Limb (tissue), 2 donors: ENCODE data around the gene KRT35.
A peak's percentile ranks its signal among the peaks of the same experiment; 100 is the strongest.

Source experiments
- DNase-seq, 2 donors: peaks; one replicate each; pipeline ENCODE4 v3.0.0-alpha.2; 2016; ENCODE audit errors: extremely low spot score in 2 of 2

Gene KRT35

DNA sequence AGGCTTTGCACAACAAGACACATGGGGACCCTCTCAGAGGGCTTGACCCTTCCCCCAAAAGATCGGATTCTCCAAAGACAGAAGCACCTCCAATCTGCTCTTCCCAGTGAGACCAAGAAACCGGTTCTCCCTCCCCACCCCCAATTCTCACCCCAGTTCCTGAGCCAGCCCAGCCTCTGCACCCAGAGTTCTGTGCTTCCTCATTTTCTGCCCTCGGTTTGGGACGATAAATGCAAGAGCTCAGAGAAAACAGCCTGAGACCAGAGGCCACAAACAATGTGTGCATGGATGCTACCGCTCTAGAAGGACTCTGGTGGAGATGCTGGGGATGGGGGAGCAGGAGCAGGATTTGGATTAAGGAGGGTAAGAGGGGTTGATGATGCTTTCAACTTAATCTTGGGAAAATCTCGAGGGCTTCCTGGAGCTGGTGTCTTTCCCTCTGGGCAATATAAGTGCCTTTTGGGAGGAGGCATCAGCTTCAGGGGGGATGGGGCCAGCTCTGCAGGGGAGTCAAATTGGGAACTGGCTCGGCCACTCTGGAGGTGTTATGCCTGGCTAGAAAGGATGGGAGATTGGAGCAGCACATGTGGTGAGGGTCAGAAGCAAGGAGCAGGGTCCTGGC is 31.7 kb upstream of the KRT35 start:
- no peak for DNase-seq

DNA sequence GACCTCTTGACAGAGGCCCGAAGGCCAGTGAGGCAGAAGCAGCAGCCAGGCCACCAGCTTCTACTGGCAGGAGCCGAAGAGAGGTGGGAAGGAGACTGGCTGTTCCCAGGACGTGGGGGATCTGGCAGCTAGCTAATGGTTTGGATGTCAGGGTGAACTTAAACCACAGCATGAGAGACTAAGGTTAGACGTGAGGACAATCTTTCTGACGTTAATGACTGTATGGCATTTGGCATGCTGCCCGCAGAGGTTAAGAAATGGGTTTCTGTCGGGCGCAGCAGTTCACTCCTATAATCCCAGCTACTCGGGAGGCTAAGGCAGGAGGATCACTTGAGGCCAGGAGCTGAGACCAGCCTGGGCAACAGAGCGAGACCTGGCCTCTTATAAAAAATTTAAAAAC is 30.8 kb upstream of the KRT35 start:
- no peak for DNase-seq

DNA sequence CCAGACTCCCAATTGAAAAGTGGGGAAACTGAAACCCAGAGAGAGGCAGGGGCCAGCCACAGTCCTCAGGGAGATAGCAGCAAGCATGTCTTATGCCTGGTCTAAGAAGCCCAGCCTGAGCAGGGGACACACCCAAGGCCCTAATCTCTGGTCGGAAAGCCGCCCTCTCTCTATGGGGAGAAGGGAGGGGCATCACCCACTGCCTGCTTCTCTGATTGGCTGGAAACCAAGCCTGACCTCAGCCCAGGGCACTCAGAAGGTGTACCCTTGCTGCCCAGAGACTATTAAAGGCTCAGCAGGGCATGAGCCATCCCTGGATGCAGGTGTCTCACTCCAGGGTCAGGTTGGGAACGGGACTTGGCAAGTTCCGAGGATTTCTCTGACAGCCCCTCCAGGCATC is 30.2 kb upstream of the KRT35 start:
- DNase-seq: no peak

DNA sequence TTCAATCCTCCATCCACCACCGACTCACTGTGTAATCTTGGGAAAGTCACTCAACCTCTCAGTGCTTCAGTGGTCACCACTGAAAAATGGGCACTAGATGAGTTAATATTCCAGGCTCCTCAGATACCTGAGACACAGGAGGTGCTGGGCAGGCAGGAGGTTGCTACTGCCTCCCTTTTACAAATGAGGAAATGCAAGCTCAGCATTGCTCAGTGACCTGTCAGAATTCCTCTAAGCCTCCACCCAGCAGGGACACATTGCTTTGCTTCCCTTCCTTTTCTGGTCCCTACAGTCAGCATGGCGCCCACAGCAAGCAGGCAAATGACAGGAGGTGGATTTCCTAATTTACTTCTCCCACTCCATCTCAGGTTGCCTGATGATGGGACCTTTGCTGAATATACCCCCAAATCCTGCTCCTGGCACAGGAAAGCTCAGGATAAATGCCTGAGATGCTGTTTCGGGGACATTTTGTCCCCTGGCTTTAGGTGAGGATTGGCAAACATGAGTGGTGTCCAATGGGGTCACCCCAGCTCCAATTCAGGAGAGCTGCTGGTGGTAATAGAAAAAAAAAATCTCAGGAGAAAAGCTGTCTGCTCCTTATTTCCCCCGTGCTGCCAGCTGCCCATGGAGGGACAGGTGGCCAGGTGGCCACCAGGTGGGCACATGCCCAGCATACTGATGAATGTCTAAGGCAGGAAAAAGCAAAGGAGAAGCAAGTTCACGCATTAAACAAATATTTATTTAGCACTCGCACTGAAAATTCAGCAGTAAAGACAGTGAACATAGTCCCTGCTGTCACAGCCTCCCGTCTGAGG is 29.5 kb upstream of the KRT35 start:
- no peak for DNase-seq

DNA sequence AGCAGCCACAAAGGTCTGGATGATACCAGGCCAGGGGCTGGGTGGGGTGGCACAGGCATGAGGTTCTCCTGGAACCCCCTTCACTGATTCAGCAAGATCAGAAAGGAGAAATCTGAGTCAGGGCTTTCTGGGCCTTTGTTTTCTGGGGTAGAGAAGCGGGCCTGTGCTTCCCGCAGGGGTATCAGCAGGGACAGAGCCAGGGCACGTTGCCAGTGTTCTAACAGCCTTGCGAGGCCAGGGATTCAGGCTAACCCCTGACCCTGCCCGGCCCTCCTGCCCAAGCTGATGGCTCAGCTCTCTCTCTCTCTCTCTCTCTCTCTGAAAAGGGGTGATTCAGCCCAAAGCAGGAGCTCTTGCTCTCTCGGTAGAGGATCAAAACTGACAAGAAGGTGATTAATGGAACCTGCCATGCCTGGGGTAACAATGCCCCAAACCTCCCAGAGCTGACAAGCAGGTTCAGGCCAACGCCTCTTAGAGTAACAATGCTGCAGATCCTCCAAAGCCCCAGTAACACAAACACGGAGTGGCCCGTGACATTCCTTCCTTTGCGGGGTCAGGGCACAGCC is 26.4 kb upstream of the KRT35 start:
- DNase-seq: no peak

DNA sequence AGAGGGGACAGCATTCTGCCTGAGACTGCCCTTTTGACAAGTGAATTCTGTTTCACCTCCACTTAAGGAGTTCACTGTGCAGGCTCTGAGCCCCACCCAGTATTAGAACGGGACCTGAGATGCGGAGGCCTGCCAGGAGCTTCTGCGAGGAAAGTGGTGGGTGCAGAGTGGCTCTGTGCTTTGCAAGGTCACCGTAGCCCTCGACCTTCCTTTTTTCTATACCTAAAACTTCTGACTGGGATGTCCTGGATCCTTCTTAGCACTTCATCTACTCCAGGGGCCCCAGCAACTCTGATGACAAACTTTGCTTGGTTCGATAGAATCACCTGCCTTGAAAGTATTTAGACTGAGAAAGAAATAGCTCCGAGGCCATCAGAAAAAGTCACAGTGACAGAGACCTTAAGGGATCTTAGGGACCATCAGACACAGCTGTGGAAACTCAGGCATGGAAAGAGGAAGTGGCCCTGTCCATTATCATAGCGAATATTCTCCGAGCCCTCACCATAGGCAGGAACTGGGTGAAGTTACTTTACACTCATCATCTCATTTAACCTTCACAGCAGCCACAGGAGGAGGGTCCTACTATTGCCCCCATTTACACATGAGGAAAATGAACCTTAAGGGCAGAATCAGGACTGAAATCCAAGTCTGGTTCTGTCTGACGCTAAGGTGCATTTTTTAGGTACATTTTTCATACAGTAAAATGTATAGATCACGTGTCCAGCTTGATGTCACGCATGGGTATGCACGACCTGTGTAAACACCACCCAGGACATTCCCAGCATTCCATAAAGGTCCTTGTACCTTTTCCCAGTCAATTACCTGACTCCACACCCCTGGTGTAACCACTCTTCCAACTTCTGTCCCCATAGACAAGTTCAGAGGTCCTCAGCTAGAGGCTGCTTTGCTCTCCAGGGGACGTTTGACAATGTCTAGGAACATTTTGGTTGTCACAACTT is 25.1 kb upstream of the KRT35 start:
- no peak for DNase-seq

DNA sequence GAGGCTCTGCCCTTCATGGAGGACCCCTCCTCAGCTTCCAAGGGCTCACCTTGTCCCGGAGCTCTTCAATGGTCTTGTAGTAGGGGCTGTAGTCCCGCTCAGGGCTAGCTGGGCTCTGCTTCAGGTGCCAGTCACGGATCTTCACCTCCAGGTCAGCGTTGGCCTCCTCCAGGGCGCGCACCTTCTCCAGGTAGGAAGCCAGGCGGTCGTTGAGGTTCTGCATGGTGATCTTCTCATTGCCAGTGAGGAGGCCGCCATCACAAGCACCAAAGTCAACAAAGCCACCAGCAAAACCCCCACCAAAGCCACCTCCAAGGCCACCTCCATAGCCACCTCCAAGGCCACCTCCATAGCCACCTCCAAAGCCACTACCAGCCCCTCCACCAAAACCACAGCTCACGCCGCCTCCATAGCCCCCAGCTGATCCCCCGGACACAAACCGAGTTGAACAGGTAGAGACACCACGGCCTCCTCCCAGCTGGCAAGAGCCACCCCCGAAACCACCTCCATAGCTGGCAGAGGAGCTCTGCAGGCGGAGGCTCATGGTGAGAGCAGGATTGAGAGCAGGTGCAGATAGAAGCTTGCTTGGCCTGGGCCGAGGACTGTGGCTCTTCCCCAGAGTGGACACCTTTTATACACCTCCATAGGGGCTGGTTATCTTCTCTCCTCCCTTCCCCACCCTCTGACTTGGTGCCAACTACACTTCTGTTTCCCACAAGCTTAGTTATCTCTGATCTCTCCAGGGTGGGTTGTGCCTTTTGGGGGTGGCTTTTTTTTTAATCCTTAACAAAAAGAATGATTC is 24.3 kb upstream of the KRT35 start, which contains the start of gene KRT13:
Gene KRT13 (minus strand): TSS at position 606 of the 802 bp plus-strand sequence. CDS start 62 bp downstream, at position 544.
- no peak for DNase-seq

DNA sequence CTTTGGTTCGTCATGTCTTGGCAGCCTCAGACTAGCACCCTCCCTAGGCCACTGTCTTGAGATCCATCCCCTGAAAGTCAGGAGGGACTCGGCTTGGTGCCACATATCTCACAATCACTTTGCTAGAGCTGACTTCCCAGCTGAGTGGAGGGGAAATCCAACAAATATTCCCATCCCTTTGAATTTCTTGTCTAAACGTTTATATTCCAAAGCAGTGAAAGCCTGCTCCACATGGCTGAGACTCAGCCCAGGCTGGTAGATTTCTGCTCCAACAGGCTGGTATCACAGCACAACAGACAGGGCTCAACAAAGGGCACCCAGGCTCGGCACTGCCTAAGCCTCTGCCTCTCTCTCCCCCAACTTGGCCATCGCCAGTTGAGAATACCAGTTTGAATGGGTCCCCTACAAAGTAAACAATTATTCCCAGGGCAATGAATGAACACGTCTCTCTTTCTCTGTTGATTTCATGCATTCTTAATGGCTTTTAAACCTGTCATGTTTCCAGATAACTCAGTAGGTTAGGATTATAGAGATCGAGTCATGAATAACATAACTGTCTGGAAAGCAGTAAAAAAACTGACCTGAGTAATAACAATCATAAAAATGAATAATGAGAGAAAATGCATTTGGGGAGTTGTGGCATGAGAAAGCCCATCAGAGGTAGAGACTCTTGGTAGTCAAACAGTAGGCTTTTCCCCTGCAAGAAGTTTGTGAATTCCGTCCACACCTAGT is 23.5 kb upstream of the KRT35 start:
- no peak for DNase-seq

DNA sequence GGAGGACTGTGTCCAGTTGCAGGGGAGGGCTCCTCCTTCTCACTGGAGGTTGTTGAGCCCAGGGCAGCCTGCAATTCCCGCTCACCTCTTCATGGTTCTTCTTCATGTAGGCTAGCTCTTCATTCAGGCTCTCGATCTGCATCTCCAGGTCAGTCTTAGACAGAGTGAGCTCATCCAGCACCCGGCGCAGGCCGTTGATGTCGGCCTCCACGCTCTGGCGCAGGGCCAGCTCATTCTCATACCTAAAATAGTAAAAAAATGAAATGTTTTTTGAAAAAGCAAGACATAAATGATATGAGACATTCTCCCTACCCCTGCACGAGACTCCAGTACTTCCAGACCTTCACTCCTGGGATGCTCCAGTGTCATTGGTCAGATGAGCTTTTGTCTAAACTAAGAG is 22.3 kb upstream of the KRT35 start:
- DNase-seq: no peak

DNA sequence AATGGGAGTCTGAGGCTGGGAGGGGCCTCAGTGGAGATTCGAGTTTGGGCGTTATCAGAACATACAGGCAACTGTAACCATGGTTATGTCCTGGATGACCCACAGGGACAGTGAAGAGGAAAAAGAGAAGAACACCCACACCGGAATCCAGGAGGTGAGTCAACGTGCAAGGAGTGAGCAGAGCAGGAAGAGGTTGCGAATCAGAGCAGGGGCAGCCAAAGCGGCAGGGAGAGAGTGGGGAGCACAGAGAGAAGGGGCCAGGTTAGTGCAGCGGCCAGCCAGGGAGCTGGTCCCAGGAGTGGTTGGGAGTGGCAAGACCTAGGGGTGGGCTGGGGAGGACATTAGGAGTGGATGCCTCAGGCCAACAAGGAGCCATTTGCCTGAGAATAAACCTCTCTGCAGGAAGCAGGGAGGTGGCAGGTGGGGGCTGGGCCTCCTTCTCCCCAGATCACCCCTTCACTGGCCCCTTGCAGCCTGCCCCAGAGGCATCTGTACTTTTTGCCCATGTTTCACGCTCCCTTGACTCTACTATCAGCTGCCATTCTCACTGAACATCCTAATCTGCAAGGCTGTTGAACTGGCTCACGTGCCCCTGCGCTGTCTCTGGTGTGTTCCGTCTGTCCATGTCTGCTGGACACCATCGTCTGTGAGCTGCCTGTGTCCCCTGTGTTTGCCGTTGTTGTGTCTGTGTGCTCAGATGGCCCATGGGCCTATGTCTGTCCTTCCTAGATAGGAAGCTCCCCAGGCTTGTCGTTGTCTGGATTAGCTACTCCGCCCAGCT is 19.4 kb upstream of the KRT35 start:
- DNase-seq: no peak

DNA sequence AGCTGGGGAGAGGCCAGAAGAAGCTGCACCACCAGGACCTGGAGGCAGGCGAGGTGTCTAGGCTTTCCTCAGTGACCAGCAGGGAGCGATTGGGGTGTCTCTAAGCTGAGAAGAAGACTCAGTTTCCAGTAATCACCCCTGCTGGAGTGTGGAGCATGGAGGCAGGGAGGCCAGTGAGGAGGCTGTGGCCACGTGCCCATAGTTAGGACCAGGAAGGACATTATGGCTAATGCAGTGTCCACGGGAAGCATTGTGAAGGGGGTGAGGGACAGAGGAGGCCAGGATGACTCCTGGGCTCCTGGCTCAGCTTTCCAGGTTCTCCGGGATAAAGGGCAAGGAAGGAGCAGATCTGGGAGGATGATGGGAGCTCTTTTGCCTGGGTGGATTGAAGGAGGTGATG is 18.8 kb upstream of the KRT35 start:
- no peak for DNase-seq

DNA sequence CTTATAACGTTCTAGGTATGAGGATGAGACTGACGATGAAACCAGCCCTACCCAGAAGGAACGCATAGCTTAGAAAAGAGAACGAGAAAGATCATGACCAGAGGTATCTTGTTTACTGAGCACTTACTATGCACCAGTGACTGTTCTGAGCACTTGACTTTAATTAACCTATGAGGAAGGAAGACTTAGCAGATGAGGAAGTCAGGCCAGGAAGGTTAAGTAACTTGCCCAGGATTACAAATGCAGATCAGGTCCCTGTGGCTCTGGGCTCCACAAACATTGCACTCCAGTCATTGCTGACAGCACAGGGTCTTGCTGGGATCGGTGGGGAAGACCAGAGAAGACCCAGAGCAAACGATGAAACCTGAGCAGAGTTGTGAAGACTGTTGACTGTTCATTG is 17.3 kb upstream of the KRT35 start:
- DNase-seq: no peak

DNA sequence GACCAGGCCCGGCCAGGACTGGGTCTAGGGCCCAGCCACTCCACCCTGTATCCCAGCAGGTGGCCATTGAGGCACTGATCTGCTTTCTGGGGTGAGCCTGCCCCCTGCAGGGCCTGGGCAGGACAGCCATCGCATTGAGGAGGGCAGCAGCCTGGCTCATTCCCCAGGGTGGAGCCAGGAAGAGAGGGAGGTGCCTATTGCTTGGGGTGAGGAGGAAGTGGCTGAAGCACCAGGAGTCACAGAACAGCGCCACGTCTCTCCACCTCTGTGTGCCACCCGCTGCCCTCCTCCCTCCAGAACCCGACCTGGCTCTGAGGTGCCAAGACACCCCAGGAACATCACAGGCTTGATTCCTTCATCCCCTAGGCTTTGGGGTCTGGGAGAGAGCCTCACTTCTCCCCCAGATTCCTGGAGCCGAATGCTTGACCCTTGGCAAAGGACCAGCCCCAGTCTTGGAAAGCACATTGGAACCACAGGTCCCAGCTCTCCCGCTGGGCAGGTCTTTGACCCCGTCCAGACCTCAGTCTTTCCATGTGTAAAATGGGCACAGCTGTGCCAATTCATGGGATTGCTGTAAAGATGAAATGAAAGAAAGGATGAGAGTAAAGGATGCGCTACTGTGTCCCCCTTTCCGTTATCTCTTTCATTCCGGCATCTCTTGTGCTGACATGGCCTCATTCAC is 16.0 kb upstream of the KRT35 start:
- DNase-seq: peak in 1 of 2 donors; percentile 48

DNA sequence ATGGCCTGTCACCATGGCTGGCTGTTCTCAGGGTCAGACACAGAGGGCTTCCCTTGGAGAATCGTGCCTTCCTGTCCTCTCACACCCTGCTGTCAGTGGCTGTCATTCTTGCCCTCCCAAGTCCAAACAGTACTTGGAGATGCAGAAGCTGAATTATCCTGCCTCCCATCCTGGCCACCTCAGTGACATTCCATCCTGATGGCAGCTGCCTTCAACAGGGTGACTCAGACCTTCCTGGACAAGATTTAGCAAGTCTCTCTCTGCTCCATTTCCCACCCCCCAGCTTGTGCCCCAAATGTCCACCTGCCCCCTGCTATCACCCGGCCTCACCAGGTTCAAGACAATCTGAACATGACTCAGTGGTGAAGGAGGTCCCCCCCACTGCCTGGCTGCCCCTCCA is 13.6 kb upstream of the KRT35 start:
- no peak for DNase-seq

DNA sequence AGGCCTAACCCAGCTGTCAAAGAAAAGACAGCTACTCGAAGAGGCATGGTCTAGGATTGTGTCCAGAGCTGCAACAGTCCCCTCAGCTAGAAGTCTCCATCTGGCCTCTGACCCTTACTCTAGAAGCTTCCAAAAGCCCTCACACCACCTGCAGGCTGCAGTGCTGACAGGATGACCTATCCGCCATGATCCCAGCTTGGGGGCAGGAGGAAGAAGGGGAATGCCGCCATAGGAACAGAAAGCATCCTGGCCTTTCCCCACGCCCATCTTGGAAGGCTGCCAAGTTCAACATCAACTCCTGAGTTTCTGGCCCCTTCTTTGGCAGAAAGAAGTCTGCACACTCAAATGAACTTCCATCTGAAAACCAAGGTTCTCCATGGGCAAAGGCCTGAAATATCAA is 11.8 kb upstream of the KRT35 start:
- DNase-seq: peak; percentile 61 to 74

DNA sequence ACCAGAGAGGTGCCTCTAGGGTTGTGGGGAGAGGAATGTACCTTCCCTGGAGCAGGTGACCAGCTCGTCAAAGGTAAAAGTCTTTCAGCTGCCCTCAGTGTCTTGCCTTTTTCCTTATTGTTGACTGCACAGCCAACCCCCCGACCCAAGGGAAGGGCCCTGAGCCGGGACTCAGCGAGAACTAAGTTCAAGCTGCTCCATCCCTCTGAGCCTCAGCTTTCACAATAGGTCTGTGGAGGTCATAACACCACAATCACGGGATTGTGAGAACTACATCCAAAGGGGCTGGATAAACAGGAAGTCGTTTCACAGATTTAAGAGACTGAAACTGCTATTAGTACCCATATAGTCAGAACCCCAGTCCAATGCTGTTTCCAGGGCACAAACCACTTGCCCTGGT is 11.4 kb upstream of the KRT35 start:
- no peak for DNase-seq

DNA sequence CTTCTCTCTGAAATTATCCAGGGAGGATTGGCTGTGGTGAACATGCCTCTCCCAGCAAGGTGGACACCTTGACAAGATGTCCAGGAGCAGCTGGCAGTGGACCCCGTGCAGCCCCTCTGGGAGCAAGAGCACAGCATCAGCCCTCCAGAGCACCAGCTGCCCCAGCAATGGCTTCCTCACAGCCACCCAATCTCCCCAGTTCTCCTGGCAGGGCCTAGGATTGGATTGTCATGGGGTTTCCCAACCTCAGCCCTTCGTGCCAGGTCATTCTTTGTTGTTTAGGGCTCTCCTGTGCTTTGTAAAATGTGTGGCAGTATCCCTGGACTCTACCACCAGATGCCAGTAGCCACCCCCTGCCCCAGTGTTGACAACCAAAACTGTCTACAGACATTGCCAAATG is 10.5 kb upstream of the KRT35 start:
- no peak for DNase-seq
